Ovary (tissue), 9 donors: Measurements from ENCODE around the gene NUP188. TPM values are rescaled to one million over a fixed set of nuclear protein-coding genes. Genes with fewer than 3 reads are reported as not detected.
A peak's percentile ranks its signal among the peaks of the same experiment; 100 is the strongest.

Experiments used
- DNase-seq, 5 donors: peaks; one replicate each; pipeline ENCODE4 v3.0.0-alpha.2; 2019 to 2020
- H3K27ac ChIP-seq, 2 donors: fragments of 200-600 bp; one replicate each; pipeline versions ENCODE4 v1.5.1 to v1.8.0; 2019 to 2022
- H3K27me3 ChIP-seq: fragments of 200-600 bp; one replicate; pipeline ENCODE4 v1.8.0; 2022
- H3K36me3 ChIP-seq: fragments of 200-600 bp; sonication (generic); one replicate; pipeline ENCODE4 v1.5.1; 2019
- H3K4me1 ChIP-seq: one replicate; pipeline ENCODE4 v1.8.1; 2013; ENCODE audit warnings: mild to moderate bottlenecking, moderate library complexity; ENCODE audit not compliant: insufficient read depth
- H3K4me3 ChIP-seq: fragments of 200-600 bp; sonication (generic); one replicate; pipeline ENCODE4 v1.5.1; 2017
- H3K9me3 ChIP-seq, 2 donors: fragments of 200-600 bp in 1 of 2; sonication (generic) in 1 of 2; one replicate each; pipeline versions ENCODE4 v1.5.1 to v1.8.1; 2013 to 2019; ENCODE audit warnings: mild to moderate bottlenecking in 1 of 2, moderate library complexity in 1 of 2
- EP300 ChIP-seq: sonication (generic); formaldehyde crosslinking; IDR thresholded peaks from one replicate; pipeline ENCODE4 v1.6.1; 2017; ENCODE audit warnings: antibody characterized with exemption
- POLR2A ChIP-seq: fragments of 450-650 bp; IDR thresholded peaks from one replicate; pipeline ENCODE4 v1.6.1; 2017; ENCODE audit warnings: antibody characterized with exemption, mild to moderate bottlenecking, moderate library complexity
- WGBS, 3 donors: extraction: QIAGEN DNeasy Blood & Tissue Kit in 1 of 3; methylation state at CpG; one replicate each; pipeline versions ENCODE4 v1.1.5 to v1.1.7; 2013 to 2017; 5-methylcytosine and 5-hydroxymethylcytosine counted together
- intact Hi-C, 4 donors: fragments of 100-400 bp; cut with DNase I; formaldehyde crosslinking; loops; one replicate each; pipeline versions ENCODE4 v1.11.0 to v1.15.1; 2022 to 2023
- polyA plus RNA-seq, 2 donors: library from polyadenylated mRNA; stranded (reverse); fragments of 200-250 nt in 1 of 2; fragments of 350-450 nt in 1 of 2; fragmentation: Illumina TruSeq in 1 of 2; extraction: RNeasy Lipid Tissue Mini Kit (QIAGEN cat#74804) in 1 of 2; gene quantifications; one replicate each; pipeline ENCODE4 v1.2.3, GENCODE V29; 2013 to 2014
- total RNA-seq, 7 donors: library from RNA; depleted of rRNA in 2 of 7; stranded (reverse); fragments of >200 nt in 2 of 7; fragmentation: NEBNext Ultra II Directional in 3 of 7; extraction: Animal tissue kit (Norgen Biotek cat#: 25700) in 3 of 7; gene quantifications; one replicate each; pipeline versions ENCODE4 v1.1.0 to v1.2.4, GENCODE V29; 2016 to 2023
- TF ChIP-seq, protein P1 (sequence below), 3 donors: fragments of 450-650 bp in 2 of 3; fragments of 200-600 bp in 1 of 3; IDR thresholded peaks; one replicate each; pipeline versions ENCODE4 v1.5.1 to v1.8.0; 2016 to 2022; ENCODE audit warnings: antibody characterized with exemption in 3 of 3, mild to moderate bottlenecking in 1 of 3
- donor health status: DM: no; HTN: no; CAD: no; lungs with moderate emphysema.
- donor health status: DM: no; HTN: no; CAD: no.
- donor health status: Bipolar disorder and iron deficiency.
- donor health status: DM: yes; HTN: yes; CAD: no.
- donor health status: DM: no; HTN: no; CAD: no.
- donor health status: DM: yes; HTN: yes; CAD: no.

NUP188 gene
- total and polyA plus RNA-seq, 9 donors: 10.6 to 43.8 (median 25.1) TPM

- Histone ChIP-seq H3K36me3 (no peaks in the 10 kb centered on the region), H3K27me3 (no peaks in the 10 kb centered on the region), H3K9me3 (no peaks in the 10 kb centered on the region), H3K4me3 (no peak overlapping the region), H3K27ac (no peak overlapping the region), H3K4me1 (no peaks in the 10 kb centered on the region)
- 64 to 71% (median 67%) methylated on average over 7 of the region's 7 CpGs for WGBS, 3 donors
- intact Hi-C loops: no loop called here
- TF ChIP-seq POLR2A: no peak
- TF ChIP-seq EP300: no peak
- TF ChIP-seq, protein P1, sequence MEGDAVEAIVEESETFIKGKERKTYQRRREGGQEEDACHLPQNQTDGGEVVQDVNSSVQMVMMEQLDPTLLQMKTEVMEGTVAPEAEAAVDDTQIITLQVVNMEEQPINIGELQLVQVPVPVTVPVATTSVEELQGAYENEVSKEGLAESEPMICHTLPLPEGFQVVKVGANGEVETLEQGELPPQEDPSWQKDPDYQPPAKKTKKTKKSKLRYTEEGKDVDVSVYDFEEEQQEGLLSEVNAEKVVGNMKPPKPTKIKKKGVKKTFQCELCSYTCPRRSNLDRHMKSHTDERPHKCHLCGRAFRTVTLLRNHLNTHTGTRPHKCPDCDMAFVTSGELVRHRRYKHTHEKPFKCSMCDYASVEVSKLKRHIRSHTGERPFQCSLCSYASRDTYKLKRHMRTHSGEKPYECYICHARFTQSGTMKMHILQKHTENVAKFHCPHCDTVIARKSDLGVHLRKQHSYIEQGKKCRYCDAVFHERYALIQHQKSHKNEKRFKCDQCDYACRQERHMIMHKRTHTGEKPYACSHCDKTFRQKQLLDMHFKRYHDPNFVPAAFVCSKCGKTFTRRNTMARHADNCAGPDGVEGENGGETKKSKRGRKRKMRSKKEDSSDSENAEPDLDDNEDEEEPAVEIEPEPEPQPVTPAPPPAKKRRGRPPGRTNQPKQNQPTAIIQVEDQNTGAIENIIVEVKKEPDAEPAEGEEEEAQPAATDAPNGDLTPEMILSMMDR (IDR thresholded peaks at IDR 0.05): no peak
- no peak for DNase-seq
Observed at GRCh38 chr9:128992995-128993394, 45.5 kb downstream of the NUP188 start.

- 95 to 98% (median 97%) methylated on average over 5 of the region's 5 CpGs for WGBS, 3 donors
- no peak for TF ChIP-seq POLR2A
- TF ChIP-seq, protein P1 (IDR thresholded peaks at IDR 0.05): no peak
- TF ChIP-seq EP300: no peak
- Histone ChIP-seq H3K27me3 (no peaks in the 10 kb centered on the region), H3K27ac (no peak overlapping the region), H3K4me1 (no peaks in the 10 kb centered on the region), H3K4me3 (no peak overlapping the region), H3K36me3 (no peaks in the 10 kb centered on the region), H3K9me3 (no peaks in the 10 kb centered on the region)
- no peak for DNase-seq
- intact Hi-C loops: no loop called here
Observed at GRCh38 chr9:128995791-128996190, 48.3 kb downstream of the NUP188 start.

GRCh38 chr9:128998462-128998861 lies 51.0 kb downstream of the NUP188 start:
- TF ChIP-seq, protein P1 (IDR thresholded peaks at IDR 0.05): no peak
- TF ChIP-seq EP300 (no peak), POLR2A (no peak)
- Histone ChIP-seq H3K27me3 (no peaks in the 10 kb centered on the region), H3K36me3 (no peaks in the 10 kb centered on the region), H3K9me3 (no peaks in the 10 kb centered on the region), H3K4me3 (no peak overlapping the region), H3K4me1 (no peaks in the 10 kb centered on the region), H3K27ac (no peak overlapping the region)
- WGBS, 3 donors: 85 to 92% (median 88%) methylated on average over 6 of the region's 6 CpGs
- intact Hi-C loops: no loop called here
- DNase-seq: peak in 1 of 5 donors; percentile 22

- intact Hi-C loops: no loop called here
Observed at GRCh38 chr9:128999581-129000206, 52.2 kb downstream of the NUP188 start.

More at GRCh38 chr9:128999581-129000206, 52.2 kb downstream of the NUP188 start:
- Histone ChIP-seq H3K27ac (no peak overlapping the region), H3K9me3 (no peaks in the 10 kb centered on the region), H3K27me3 (no peaks in the 10 kb centered on the region), H3K4me1 (no peaks in the 10 kb centered on the region), H3K4me3 (no peak overlapping the region), H3K36me3 (no peaks in the 10 kb centered on the region)
- TF ChIP-seq, protein P1 (IDR thresholded peaks at IDR 0.05): no peak
- no peak for TF ChIP-seq POLR2A
- TF ChIP-seq EP300: no peak
- DNase-seq: peak in 1 of 5 donors; percentile 24
- 85 to 91% (median 89%) methylated on average over 13 of the region's 13 CpGs for WGBS, 3 donors
